ENCODE data around the gene NANOS2. TPM values are rescaled to one million over a fixed set of nuclear protein-coding genes. Genes with fewer than 3 reads are reported as not detected.

The NANOS2 gene
- total and polyA plus RNA-seq, 2 of the 4 experiments (the other 2 are of a cell fraction): not detected

DNA sequence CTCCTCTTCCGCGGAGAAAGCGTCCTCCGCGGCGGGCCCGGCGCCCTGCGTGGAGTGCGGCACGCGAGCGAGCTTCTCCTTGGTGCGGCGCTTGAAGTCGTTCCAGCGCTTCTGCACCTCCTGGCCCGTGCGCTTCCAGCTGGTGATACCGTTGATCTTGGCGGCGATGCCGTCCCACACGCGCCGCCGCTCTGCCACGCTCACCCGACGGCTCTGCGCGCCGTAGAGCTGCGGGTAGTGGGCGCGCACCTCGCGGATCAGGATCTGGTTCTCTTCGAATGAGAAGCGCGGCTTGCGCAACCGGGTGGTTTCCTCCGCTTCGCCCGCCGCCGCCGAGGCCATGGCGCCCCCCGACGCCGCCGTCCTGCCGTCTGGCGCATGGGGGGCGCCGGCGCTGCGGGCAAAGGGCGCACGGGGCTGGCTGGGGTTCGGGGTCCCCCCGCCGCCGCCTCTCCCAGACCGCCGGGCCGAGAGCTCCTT is 13.1 kb downstream of the NANOS2 start:
- Histone ChIP-seq H2BK5ac (ENCODE audit: low read depth, low read length, poor library complexity, severe bottlenecking) (no peak overlapping the region), H3K27me3 (ENCODE audit: control insufficient read depth, insufficient read depth, low read length) (no peaks in the 10 kb centered on the region), H3K9ac (ENCODE audit: low read depth, low read length) (peak overlapping the region; percentile 56), H3K9me3 (ENCODE audit: control insufficient read depth, insufficient read depth, low read length) (no peaks in the 10 kb centered on the region), H4K91ac (ENCODE audit: insufficient read depth, low read depth, low read length) (no peak overlapping the region), H4K5ac (ENCODE audit: low read depth, low read length) (no peak overlapping the region), H2AK9ac (replicated peaks; ENCODE audit: low read depth, low read length, poor library complexity) (peak overlapping the region; percentile 22), H2BK15ac (ENCODE audit: low read depth, low read length) (no peak overlapping the region), H3K4me2 (ENCODE audit: low read depth, low read length) (peak overlapping the region; percentile 89), H4K8ac (ENCODE audit: low read depth in 2 of 2, low read length in 2 of 2) (no peak overlapping the region), H2BK120ac (ENCODE audit: low read depth, low read length) (no peak overlapping the region), H3K9me1 (ENCODE audit: insufficient read depth, low read length) (peaks cover 7% of the 10 kb centered on the region; the same call in 1 of the 2 replicates), H4K20me1 (ENCODE audit: insufficient read depth, low read length) (0 out of 2 replicates have a peak, but pooled peaks cover 9% of the 10 kb centered on the region), H3K23ac (ENCODE audit: low read depth, low read length) (no peak overlapping the region), H3K79me1 (ENCODE audit: low read depth in 1 of 2, low read length in 2 of 2) (peaks cover 9 to 21% of the 10 kb centered on the region in 2 experiments), H3K56ac (ENCODE audit: extremely low read depth, insufficient read depth, low read length) (no peak overlapping the region), H2BK20ac (ENCODE audit: low read depth, low read length) (no peak overlapping the region), H3K14ac (replicated peaks; ENCODE audit: low read depth, low read length) (no peak overlapping the region), H3K4ac (ENCODE audit: low read depth, low read length) (no peak overlapping the region), H2AFZ (replicated peaks; ENCODE audit: low read length, poor library complexity) (peak overlapping the region; percentile 99), H3K18ac (ENCODE audit: low read depth, low read length) (no peak overlapping the region), H3K4me1 (ENCODE audit: control insufficient read depth, insufficient read depth, low read length) (0 out of 2 replicates have a peak, but pooled peaks cover 4% of the 10 kb centered on the region), H3K36me3 (ENCODE audit: control insufficient read depth, insufficient read depth, low read length) (peaks cover 20% of the 10 kb centered on the region), H3K4me3 (ENCODE audit: insufficient read depth, low read depth, low read length) (peak overlapping the region; percentile 70), H3K27ac (ENCODE audit: insufficient read depth, low read length) (no peak overlapping the region; the same call in 1 of the 2 replicates), H2AK5ac (ENCODE audit: low read depth, low read length) (peak overlapping the region; percentile 35)
- DNase-seq: peak; percentile 42
- in situ Hi-C loops (cut with MboI; ENCODE audit: low sequenced_read_pairs): no loop called here
- 8% methylated on average over 37 of the region's 69 CpGs; no CpG with 5 or more reads in 1 of the 2 experiments for WGBS, 2 experiments (ENCODE audit: extremely low coverage in 2 of 2, insufficient read length in 1 of 2)
- dilution Hi-C loops (cut with HindIII; ENCODE audit: low sequenced_read_pairs, unreplicated experiment): no loop called here
- no peak for ATAC-seq (ENCODE audit: low read depth)
- POLR2A ChIA-PET (ENCODE audit: unreplicated experiment): no interaction called here
- no TSS peak for BruUV-seq (replicated peaks)
- intact Hi-C loops (cut with micrococcal nuclease): no loop called here
- CTCF ChIA-PET: no interaction called here
- TF ChIP-seq RCOR1 (IDR thresholded peaks at IDR 0.05; ENCODE audit: insufficient replicate concordance, low read length) (no peak), CEBPB (IDR thresholded peaks at IDR 0.05; ENCODE audit: low read depth, low read length) (peak; percentile 96), BHLHE40 (IDR thresholded peaks at IDR 0.05; ENCODE audit: low read depth, low read length) (peak; percentile 19; the same call in 1 of the 2 replicates), MXI1 (IDR thresholded peaks at IDR 0.05; ENCODE audit: borderline replicate concordance, low read depth, low read length) (0 out of 2 replicates have a peak, but pooled peaks have one; percentile 23)
- TF ChIP-seq, protein P1, sequence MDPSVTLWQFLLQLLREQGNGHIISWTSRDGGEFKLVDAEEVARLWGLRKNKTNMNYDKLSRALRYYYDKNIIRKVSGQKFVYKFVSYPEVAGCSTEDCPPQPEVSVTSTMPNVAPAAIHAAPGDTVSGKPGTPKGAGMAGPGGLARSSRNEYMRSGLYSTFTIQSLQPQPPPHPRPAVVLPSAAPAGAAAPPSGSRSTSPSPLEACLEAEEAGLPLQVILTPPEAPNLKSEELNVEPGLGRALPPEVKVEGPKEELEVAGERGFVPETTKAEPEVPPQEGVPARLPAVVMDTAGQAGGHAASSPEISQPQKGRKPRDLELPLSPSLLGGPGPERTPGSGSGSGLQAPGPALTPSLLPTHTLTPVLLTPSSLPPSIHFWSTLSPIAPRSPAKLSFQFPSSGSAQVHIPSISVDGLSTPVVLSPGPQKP (IDR thresholded peaks at IDR 0.05; ENCODE audit: borderline replicate concordance, low read depth, low read length): no peak
